ENCODE measurements around the gene BROX. TPM values are rescaled to one million over a fixed set of nuclear protein-coding genes. Genes with fewer than 3 reads are reported as not detected.
"Not testable (repeated sequence)": the region's sequence is repeated elsewhere in the genome, so short reads cannot be mapped to it uniquely, and the experiment has no call there.

The BROX gene
- polyA plus RNA-seq, 2 of the 4 experiments (the other 2 are of a cell fraction): 9.9 to 20.1 TPM

GRCh38 chr1:222739465-222739864 is 27.1 kb downstream of the BROX start:
- TF ChIP-seq EP300 (IDR thresholded peaks at IDR 0.05): no peak
- no peak for TF ChIP-seq MAX (IDR thresholded peaks at IDR 0.05)
- no peak for TF ChIP-seq EHMT2 (IDR thresholded peaks at IDR 0.05; ENCODE audit: low read depth)
- TF ChIP-seq HOXB5 (CRISPR knock-in tag; IDR thresholded peaks at IDR 0.05): no peak
- TF ChIP-seq FOSB (CRISPR knock-in tag; IDR thresholded peaks at IDR 0.05): no peak
- TF ChIP-seq RFX5 (IDR thresholded peaks at IDR 0.05): no peak
- no peak for TF ChIP-seq BCL3 (IDR thresholded peaks at IDR 0.05)
- no peak for TF ChIP-seq CBX2 (IDR thresholded peaks at IDR 0.05; ENCODE audit: borderline replicate concordance, low read depth)
- TF ChIP-seq HDAC2 (IDR thresholded peaks at IDR 0.05): no peak
- no peak for TF ChIP-seq PBX3 (IDR thresholded peaks at IDR 0.05)
- no peak for TF ChIP-seq BHLHE40 (IDR thresholded peaks at IDR 0.05; ENCODE audit: low read depth, low read length)
- TF ChIP-seq HOXB13 (CRISPR knock-in tag; IDR thresholded peaks at IDR 0.05; ENCODE audit: low read depth): no peak
- H3K4me2 ChIP-seq: no peak overlapping the region
- ATAC-seq (no peak), DNase-seq (ENCODE audit: low read depth in 1 of 2, low spot score in 1 of 2) (no peak), FAIRE-seq (no peak)
- H3K9me3 ChIP-seq: no peaks in the 10 kb centered on the region
- H3K4me1 ChIP-seq: peaks cover 9% of the 10 kb centered on the region; the same call in 2 of the 3 replicates
- POLR2A ChIA-PET: no interaction called here
- WGBS (ENCODE audit: missing lambda C conversion rate): 94% methylated on average over 2 of the region's 2 CpGs
- CTCF ChIA-PET: interaction anchor here (0.9 to 3.4 kb wide), 13 partner anchors 8 to 947 kb away, joined by 3 to 20 read pairs (median 6); no protein-coding TSS in a partner anchor
- no peak overlapping the region for H3K27ac ChIP-seq
- no peak overlapping the region for H3K4me3 ChIP-seq

GRCh38 chr1:222739929-222740328 is 27.6 kb downstream of the BROX start:
- H3K27ac ChIP-seq: no peak overlapping the region
- TF ChIP-seq MYC (IDR thresholded peaks at IDR 0.05; ENCODE audit: borderline replicate concordance, low read length) (no peak), ZC3H11A (IDR thresholded peaks at IDR 0.05) (no peak), HES2 (IDR thresholded peaks at IDR 0.05) (no peak), ZNF302 (CRISPR knock-in tag; IDR thresholded peaks at IDR 0.05) (no peak), HEYL (CRISPR knock-in tag; IDR thresholded peaks at IDR 0.05) (no peak), MAX (IDR thresholded peaks at IDR 0.05) (no peak), KDM5A (IDR thresholded peaks at IDR 0.05) (no peak), MAFK (IDR thresholded peaks at IDR 0.05; ENCODE audit: partially characterized antibody) (no peak), SMC3 (IDR thresholded peaks at IDR 0.05) (no peak), RCOR1 (IDR thresholded peaks at IDR 0.05; ENCODE audit: low read depth, low read length) (no peak), EHF (CRISPR knock-in tag; IDR thresholded peaks at IDR 0.05) (no peak), E2F6 (IDR thresholded peaks at IDR 0.05; ENCODE audit: borderline replicate concordance, low read depth) (no peak)
- CTCF ChIA-PET: interaction anchor here (0.8 to 3.4 kb wide), 11 partner anchors 8 to 384 kb away, joined by 3 to 20 read pairs (median 5); no protein-coding TSS in a partner anchor
- peaks cover 9% of the 10 kb centered on the region; the same call in 2 of the 3 replicates for H3K4me1 ChIP-seq
- no peaks in the 10 kb centered on the region for H3K9me3 ChIP-seq
- ATAC-seq: no peak
- no peak for DNase-seq (ENCODE audit: low read depth in 1 of 2, low spot score in 1 of 2)
- FAIRE-seq: no peak
- WGBS (ENCODE audit: missing lambda C conversion rate): 6% methylated on average over 1 of the region's 1 CpG
- POLR2A ChIA-PET: no interaction called here
- H3K4me2 ChIP-seq: no peak overlapping the region
- no peak overlapping the region for H3K4me3 ChIP-seq

- H3K4me3 ChIP-seq; H3K4me1 ChIP-seq; ATAC-seq; POLR2A ChIA-PET; FAIRE-seq; H3K27ac ChIP-seq; DNase-seq (ENCODE audit: low read depth in 1 of 2, low spot score in 1 of 2); H3K4me2 ChIP-seq; H3K9me3 ChIP-seq: not testable (repeated sequence)
- CTCF ChIA-PET: interaction anchor here (0.6 to 3.4 kb wide), 5 partner anchors 12 to 382 kb away, joined by 3 to 20 read pairs (median 4); no protein-coding TSS in a partner anchor
- WGBS (ENCODE audit: missing lambda C conversion rate): 84% methylated on average over 5 of the region's 5 CpGs
Observed at GRCh38 chr1:222741630-222742457, 29.5 kb downstream of the BROX start.
